ENCODE data around the gene ADCYAP1R1.
A peak's percentile ranks its signal among the peaks of the same experiment; 100 is the strongest.

The ADCYAP1R1 gene

GRCh38 chr7:31058122-31058521, 6.0 kb downstream of the ADCYAP1R1 start:
- peak; percentile 1 for DNase-seq (ENCODE audit: low read depth)
- TF ChIP-seq CTCF (IDR thresholded peaks at IDR 0.05; ENCODE audit: low read length, missing control alignments): no peak
- no peak overlapping the region for H3K4me3 ChIP-seq (replicated peaks; ENCODE audit: low read depth, low read length)

DNA sequence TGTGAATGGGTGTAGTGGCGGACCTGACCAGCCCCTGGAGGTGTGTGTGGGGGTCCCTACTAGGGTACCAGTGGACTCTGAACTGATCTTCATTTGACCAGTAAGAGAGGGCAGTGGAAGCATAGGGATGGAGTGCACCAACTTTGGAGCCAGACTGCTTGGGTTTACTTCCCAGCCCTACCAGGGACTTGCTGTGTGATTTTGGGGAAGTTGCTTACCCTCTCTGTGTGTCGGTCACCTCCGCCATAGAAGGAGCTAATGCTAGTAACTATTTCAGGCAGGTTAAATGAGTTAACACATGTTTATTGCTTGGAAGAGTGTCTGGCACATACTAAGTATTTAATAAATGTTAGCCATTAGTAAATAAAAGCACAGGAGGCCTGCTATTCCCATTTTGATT, 6.6 kb downstream of the ADCYAP1R1 start:
- no peak for DNase-seq (ENCODE audit: low read depth)
- no peak overlapping the region for H3K4me3 ChIP-seq (replicated peaks; ENCODE audit: low read depth, low read length)
- no peak for TF ChIP-seq CTCF (IDR thresholded peaks at IDR 0.05; ENCODE audit: low read length, missing control alignments)

DNA sequence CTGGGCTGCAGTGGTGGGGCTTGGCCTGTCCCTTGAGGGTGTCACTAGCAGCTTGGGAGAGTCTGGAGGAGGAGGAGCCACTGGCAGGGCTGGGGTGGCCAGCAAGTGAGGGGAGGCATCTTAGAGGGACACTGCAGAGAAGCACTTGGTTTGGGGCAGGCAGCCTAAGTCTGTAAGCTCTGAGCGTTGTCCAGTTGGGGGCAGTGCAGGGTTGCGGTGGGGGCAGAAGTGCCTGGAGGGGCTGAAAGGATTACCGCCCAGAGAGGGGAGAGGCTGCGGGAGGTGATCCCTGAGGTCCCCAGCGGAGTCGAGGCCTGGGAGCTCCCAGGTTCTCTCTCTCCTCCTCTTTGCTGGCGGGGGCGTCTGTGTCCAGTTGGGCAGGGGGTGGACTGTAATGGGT, 7.4 kb downstream of the ADCYAP1R1 start:
- no peak overlapping the region for H3K4me3 ChIP-seq (replicated peaks; ENCODE audit: low read depth, low read length)
- TF ChIP-seq CTCF (IDR thresholded peaks at IDR 0.05; ENCODE audit: low read length, missing control alignments): no peak
- no peak for DNase-seq (ENCODE audit: low read depth)

DNA sequence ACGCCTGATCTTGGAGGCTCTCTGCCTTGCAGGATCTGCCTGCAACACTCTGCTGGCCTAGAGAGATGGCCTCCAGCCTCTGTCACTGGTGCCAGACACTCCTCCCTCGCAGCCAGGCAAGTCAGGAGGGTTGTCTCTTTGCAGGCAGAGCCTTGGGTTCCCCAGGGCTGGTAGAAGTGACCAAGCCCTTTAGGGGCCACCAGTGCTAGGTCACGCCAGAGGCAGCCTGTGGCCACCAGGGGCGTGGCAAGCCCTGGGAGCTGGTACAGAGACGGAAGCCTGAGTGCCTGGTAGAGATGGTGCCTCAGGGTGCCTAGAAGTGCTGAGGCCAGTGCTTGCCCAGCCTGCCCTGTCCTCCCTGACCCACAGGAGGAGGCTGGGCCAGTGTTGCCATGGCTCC, 9.1 kb downstream of the ADCYAP1R1 start:
- H3K4me3 ChIP-seq (replicated peaks; ENCODE audit: low read depth, low read length): no peak overlapping the region
- DNase-seq (ENCODE audit: low read depth): no peak
- TF ChIP-seq CTCF (IDR thresholded peaks at IDR 0.05; ENCODE audit: low read length, missing control alignments): no peak

GRCh38 chr7:31062746-31063435, 10.8 kb downstream of the ADCYAP1R1 start:
- no peak for DNase-seq (ENCODE audit: low read depth)
- no peak for TF ChIP-seq CTCF (IDR thresholded peaks at IDR 0.05; ENCODE audit: low read length, missing control alignments)

GRCh38 chr7:31065021-31065593, 13.0 kb downstream of the ADCYAP1R1 start:
- no peak for DNase-seq (ENCODE audit: low read depth)
- no peak overlapping the region for H3K4me3 ChIP-seq (replicated peaks; ENCODE audit: low read depth, low read length)
- TF ChIP-seq CTCF (IDR thresholded peaks at IDR 0.05; ENCODE audit: low read length, missing control alignments): no peak

More at GRCh38 chr7:31062746-31063435, 10.8 kb downstream of the ADCYAP1R1 start:
- no peak overlapping the region for H3K4me3 ChIP-seq (replicated peaks; ENCODE audit: low read depth, low read length)

DNA sequence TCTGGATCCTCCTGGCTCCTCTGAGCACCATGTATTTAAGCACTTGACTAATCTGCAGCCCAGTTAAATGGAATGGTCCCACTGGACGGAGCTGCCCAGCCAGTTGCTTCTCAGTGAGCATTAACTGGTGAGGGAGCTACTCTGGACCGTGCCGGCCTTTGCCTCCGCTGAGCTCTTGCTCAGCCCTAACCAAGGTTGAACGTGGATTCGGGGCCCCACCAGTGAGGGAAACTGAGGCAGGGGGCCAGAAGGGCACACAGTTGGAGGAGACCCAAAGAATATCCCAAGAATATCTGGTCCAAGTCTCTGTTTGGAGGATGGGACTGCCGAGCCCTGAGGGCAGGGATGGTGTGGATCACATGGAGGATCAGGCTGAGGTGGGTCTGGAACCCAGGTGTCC, 13.7 kb downstream of the ADCYAP1R1 start:
- no peak overlapping the region for H3K4me3 ChIP-seq (replicated peaks; ENCODE audit: low read depth, low read length)
- no peak for DNase-seq (ENCODE audit: low read depth)
- TF ChIP-seq CTCF (IDR thresholded peaks at IDR 0.05; ENCODE audit: low read length, missing control alignments): no peak
